A673 (cell line): Measurements from ENCODE around the gene CAPN13. TPM values are rescaled to one million over a fixed set of nuclear protein-coding genes. Genes with fewer than 3 reads are reported as not detected.

Experiments
- Bru-seq: library from RNA; stranded (reverse); fragments of 400-500 nt; gene quantifications from one replicate; lab custom pipeline; 2021; lab: Mats Ljungman, UMichigan
- BruChase-seq, 2 experiments: library from RNA; stranded (reverse); fragments of 400-500 nt; gene quantifications; one replicate each; lab custom pipeline; 2021; lab: Mats Ljungman, UMichigan
- BruUV-seq: library from RNA; stranded (reverse); fragments of 400-500 nt; replicated peaks from 2 replicates; lab custom pipeline; 2021; lab: Mats Ljungman, UMichigan
- CTCF ChIA-PET: fragments of 300-600 bp; sonication (Branson Sonifier 250); formaldehyde crosslinking; loops from one replicate; lab custom pipeline; 2022; ENCODE audit warnings: antibody characterized with exemption; lab: Charles Lee
- POLR2A ChIA-PET: fragments of 300-600 bp; sonication (Branson Sonifier 250); formaldehyde crosslinking; loops from one replicate; lab custom pipeline; 2022; ENCODE audit warnings: antibody characterized with exemption; ENCODE audit not compliant: low non-redundant PET; lab: Charles Lee
- DNase-seq: peaks from one replicate; pipeline ENCODE4 v3.0.0-alpha.2; 2015; ENCODE audit warnings: low spot score
- H3K27ac ChIP-seq: fragments of 200-600 bp; sonication (generic); 2 replicates; pipeline ENCODE4 v1.5.1; 2016; ENCODE audit warnings: mixed run types, low read depth, mild to moderate bottlenecking, mixed read lengths, antibody characterized with exemption, low read length; ENCODE audit not compliant: poor library complexity, severe bottlenecking
- H3K27me3 ChIP-seq: fragments of 200-600 bp; sonication (generic); replicated peaks from 2 replicates; pipeline ENCODE4 v1.6.1; 2017; ENCODE audit warnings: mixed run types, low read depth, mild to moderate bottlenecking, mixed read lengths, antibody characterized with exemption, low read length; ENCODE audit not compliant: insufficient read depth, poor library complexity
- H3K36me3 ChIP-seq: fragments of 200-600 bp; sonication (generic); 2 replicates; pipeline ENCODE4 v1.6.1; 2016; ENCODE audit warnings: mixed run types, mild to moderate bottlenecking, mixed read lengths, antibody characterized with exemption, low read length; ENCODE audit not compliant: insufficient read depth, poor library complexity, severe bottlenecking
- H3K4me1 ChIP-seq: fragments of 200-600 bp; sonication (generic); 2 replicates; pipeline ENCODE4 v1.6.1; 2017; ENCODE audit warnings: mixed run types, mild to moderate bottlenecking, mixed read lengths, antibody characterized with exemption, low read length; ENCODE audit not compliant: insufficient read depth, poor library complexity, severe bottlenecking
- H3K4me3 ChIP-seq: fragments of 200-600 bp; sonication (generic); 2 replicates; pipeline ENCODE4 v1.5.1; 2016; ENCODE audit warnings: low read depth, mixed run types, mild to moderate bottlenecking, mixed read lengths, low read length; ENCODE audit not compliant: poor library complexity, severe bottlenecking
- H3K9me3 ChIP-seq: fragments of 200-600 bp; sonication (generic); 2 replicates; pipeline ENCODE4 v1.6.1; 2016; ENCODE audit warnings: mixed run types, low read depth, mild to moderate bottlenecking, mixed read lengths, antibody characterized with exemption, low read length; ENCODE audit not compliant: poor library complexity, severe bottlenecking
- EZH2 ChIP-seq: fragments of 200-600 bp; sonication (generic); IDR thresholded peaks from 2 replicates; pipeline ENCODE4 v1.6.1; 2017; ENCODE audit warnings: borderline replicate concordance, low read depth, mild to moderate bottlenecking, mixed read lengths, antibody characterized with exemption, low read length; ENCODE audit not compliant: poor library complexity, severe bottlenecking
- intact Hi-C: fragments of 100-400 bp; cut with micrococcal nuclease; formaldehyde crosslinking; loops from one replicate; pipeline ENCODE4 v1.10.0; 2022; ENCODE audit not compliant: unreplicated experiment
- long read RNA-seq: library from polyadenylated mRNA; stranded (forward); transcript quantifications from one replicate; pipeline ENCODE4 v2.0.0, GENCODE V29; 2022
- total RNA-seq: library from RNA; stranded (reverse); gene quantifications from 2 replicates; pipeline ENCODE4 v1.2.3, GENCODE V29; 2021
- TF ChIP-seq, protein P1 (sequence below): fragments of 300-800, 200-600 bp; sonication (generic); conservative IDR thresholded peaks from 2 replicates; pipeline ENCODE4 v1.5.1; 2017; ENCODE audit warnings: low read depth, mild to moderate bottlenecking, antibody characterized with exemption, low read length, moderate library complexity, mixed read lengths

Gene CAPN13, protein sequence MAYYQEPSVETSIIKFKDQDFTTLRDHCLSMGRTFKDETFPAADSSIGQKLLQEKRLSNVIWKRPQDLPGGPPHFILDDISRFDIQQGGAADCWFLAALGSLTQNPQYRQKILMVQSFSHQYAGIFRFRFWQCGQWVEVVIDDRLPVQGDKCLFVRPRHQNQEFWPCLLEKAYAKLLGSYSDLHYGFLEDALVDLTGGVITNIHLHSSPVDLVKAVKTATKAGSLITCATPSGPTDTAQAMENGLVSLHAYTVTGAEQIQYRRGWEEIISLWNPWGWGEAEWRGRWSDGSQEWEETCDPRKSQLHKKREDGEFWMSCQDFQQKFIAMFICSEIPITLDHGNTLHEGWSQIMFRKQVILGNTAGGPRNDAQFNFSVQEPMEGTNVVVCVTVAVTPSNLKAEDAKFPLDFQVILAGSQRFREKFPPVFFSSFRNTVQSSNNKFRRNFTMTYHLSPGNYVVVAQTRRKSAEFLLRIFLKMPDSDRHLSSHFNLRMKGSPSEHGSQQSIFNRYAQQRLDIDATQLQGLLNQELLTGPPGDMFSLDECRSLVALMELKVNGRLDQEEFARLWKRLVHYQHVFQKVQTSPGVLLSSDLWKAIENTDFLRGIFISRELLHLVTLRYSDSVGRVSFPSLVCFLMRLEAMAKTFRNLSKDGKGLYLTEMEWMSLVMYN
- total RNA-seq (not detected in 2 replicates), Bru-seq, nascent RNA (percentile 4 among the genes with signal in this experiment), BruChase-seq, experiment 1, labeled RNA remaining after a 2-hour chase (percentile 4 among the genes with signal in this experiment), BruChase-seq, experiment 2, labeled RNA remaining after a 6-hour chase (percentile 1 among the genes with signal in this experiment)
- long read RNA-seq, result 0 reads

DNA sequence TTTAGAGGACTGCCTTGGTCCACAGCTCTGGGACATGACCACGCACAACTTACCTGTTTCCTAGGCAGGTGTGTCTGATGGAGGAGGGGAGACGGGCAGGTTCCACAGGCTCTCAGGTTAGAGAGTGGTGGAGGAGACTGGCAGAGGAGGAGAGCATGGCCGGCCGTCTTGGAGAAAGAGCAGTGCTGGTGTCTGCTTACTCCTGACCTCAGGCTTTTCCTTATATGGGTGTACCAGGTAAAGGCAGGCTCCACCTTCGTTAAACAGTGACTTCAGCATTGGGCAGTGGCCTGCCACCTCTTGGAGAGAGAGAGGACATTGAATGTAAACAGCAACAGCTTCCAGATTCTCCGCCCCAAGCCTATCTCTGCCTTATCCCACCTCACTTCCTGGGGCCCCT lies at the start of gene CAPN13:
Gene CAPN13, minus strand, starts transcription at position 198 of the 400 bp plus-strand sequence. CDS start 20,121 bp downstream, outside the sequence.
- Histone ChIP-seq H3K27me3 (no peaks in the 10 kb centered on the region), H3K36me3 (no peaks in the 10 kb centered on the region), H3K27ac (no peak within 1 kb of the TSS), H3K4me3 (no peak within 1 kb of the TSS), H3K9me3 (no peaks in the 10 kb centered on the region), H3K4me1 (no peaks in the 10 kb centered on the region)
- intact Hi-C loops, result no loop called here
- CTCF ChIA-PET, result no interaction called here
- no TSS peak for BruUV-seq
- POLR2A ChIA-PET, result no interaction called here
- TF ChIP-seq, protein P1, sequence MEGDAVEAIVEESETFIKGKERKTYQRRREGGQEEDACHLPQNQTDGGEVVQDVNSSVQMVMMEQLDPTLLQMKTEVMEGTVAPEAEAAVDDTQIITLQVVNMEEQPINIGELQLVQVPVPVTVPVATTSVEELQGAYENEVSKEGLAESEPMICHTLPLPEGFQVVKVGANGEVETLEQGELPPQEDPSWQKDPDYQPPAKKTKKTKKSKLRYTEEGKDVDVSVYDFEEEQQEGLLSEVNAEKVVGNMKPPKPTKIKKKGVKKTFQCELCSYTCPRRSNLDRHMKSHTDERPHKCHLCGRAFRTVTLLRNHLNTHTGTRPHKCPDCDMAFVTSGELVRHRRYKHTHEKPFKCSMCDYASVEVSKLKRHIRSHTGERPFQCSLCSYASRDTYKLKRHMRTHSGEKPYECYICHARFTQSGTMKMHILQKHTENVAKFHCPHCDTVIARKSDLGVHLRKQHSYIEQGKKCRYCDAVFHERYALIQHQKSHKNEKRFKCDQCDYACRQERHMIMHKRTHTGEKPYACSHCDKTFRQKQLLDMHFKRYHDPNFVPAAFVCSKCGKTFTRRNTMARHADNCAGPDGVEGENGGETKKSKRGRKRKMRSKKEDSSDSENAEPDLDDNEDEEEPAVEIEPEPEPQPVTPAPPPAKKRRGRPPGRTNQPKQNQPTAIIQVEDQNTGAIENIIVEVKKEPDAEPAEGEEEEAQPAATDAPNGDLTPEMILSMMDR, result no peak
- TF ChIP-seq EZH2, result no peak
- no peak for DNase-seq

DNA sequence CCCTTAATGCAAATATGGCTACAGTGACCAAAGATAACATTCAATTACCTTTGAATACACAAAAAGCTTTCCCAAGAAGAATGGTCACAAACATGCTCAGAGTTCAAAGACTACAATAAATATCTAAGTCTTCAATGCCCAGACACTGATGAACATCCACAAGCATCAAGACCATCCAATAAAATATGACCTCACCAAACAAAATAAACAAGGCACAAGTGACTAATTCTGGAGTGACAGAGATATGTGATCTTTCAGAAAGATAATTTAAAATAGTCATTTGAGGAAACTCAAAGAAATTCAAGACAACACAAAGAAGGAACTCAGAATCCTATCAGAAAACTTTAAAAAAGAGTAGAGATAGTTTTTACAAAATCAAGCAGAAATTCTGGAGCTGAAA lies 40.6 kb upstream of the CAPN13 start:
- no TSS peak for BruUV-seq
- intact Hi-C loops, result no loop called here

DNA sequence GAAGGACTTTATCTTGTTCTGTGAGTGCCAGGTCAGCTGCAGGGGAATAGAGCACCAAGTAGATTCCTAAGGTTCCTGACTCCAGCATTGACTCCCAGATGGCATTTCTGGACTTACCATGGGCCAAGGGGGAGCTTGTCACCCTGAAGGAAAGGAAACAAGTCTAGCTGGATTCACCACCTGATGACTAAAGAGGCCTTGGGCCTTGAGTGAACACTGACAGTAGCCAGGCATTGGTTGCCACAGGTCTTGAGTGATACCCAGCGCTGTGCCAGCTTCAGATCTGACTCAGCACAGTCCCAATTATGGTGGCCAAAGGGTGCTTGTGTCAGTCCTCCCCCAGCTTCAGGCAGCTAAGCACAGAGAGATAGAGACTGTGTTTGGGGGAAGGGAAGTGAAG lies 40.1 kb upstream of the CAPN13 start:
- H3K4me3 ChIP-seq, result no peak overlapping the region
- intact Hi-C loops, result no loop called here
- no peaks in the 10 kb centered on the region for H3K4me1 ChIP-seq
- ChIA-PET POLR2A (no interaction called here), CTCF (no interaction called here)
- H3K9me3 ChIP-seq, result no peaks in the 10 kb centered on the region
- no peak for TF ChIP-seq EZH2
- TF ChIP-seq, protein P1, result no peak
- H3K27me3 ChIP-seq, result peaks cover 7% of the 10 kb centered on the region
- no peak overlapping the region for H3K27ac ChIP-seq
- BruUV-seq, result no TSS peak
- H3K36me3 ChIP-seq, result no peaks in the 10 kb centered on the region
- DNase-seq, result no peak

More for the DNA sequence above, 40.6 kb upstream of the CAPN13 start:
- H3K4me1 ChIP-seq, result no peaks in the 10 kb centered on the region
- no peak overlapping the region for H3K4me3 ChIP-seq
- no peaks in the 10 kb centered on the region for H3K9me3 ChIP-seq
- no peak for DNase-seq
- no peak for TF ChIP-seq EZH2
- TF ChIP-seq, protein P1, result no peak
- H3K27me3 ChIP-seq, result peaks cover 2% of the 10 kb centered on the region
- ChIA-PET POLR2A (no interaction called here), CTCF (no interaction called here)
- no peaks in the 10 kb centered on the region for H3K36me3 ChIP-seq
- H3K27ac ChIP-seq, result no peak overlapping the region
